HCT116 (cell line): ENCODE data around the gene TGFBR3. TPM values are rescaled to one million over a fixed set of nuclear protein-coding genes. Genes with fewer than 3 reads are reported as not detected.

Experiments used
- ATAC-seq: fragments of 200-7000 bp; cut with Tn5 transposase; 2 replicates; pipeline ENCODE4 v1.9.1; 2020; ENCODE audit warnings: mild to moderate bottlenecking, moderate library complexity
- BruUV-seq: library from RNA; stranded (reverse); fragments of 400-500 nt; replicated peaks from 2 replicates; lab custom pipeline; 2021; lab: Mats Ljungman, UMichigan
- CTCF ChIA-PET: fragments of 300-600 bp; sonication (Branson Sonifier 250); formaldehyde crosslinking; loops from one replicate; lab custom pipeline; 2021; ENCODE audit warnings: antibody characterized with exemption; lab: Charles Lee
- POLR2A ChIA-PET: fragments of 300-600, 350-600 bp; sonication (Branson Sonifier 250); formaldehyde crosslinking; loops from one replicate; lab custom pipeline; 2021; ENCODE audit warnings: antibody characterized with exemption; lab: Charles Lee
- RAD21 ChIA-PET, 2 experiments: fragments of 300-600 bp; sonication (Branson Sonifier 250); formaldehyde crosslinking; loops; one replicate each; lab custom pipeline; 2023; ENCODE audit warnings: low total read pairs in 2 of 2; ENCODE audit not compliant: uncharacterized antibody in 2 of 2, unreplicated experiment in 2 of 2, low non-redundant PET in 1 of 2; lab: Charles Lee
- DNase-seq: peaks from one replicate; pipeline ENCODE4 v3.0.0-alpha.2; 2010; ENCODE audit warnings: low read depth, low spot score
- H2AFZ ChIP-seq: fragments of 200-600 bp; shearing (Covaris generic), sonication (generic); 2 replicates; pipeline ENCODE4 v1.6.1; 2017; ENCODE audit warnings: low read depth, mixed run types, mixed read lengths, antibody characterized with exemption, low read length; ENCODE audit not compliant: poor library complexity, severe bottlenecking
- H3K27ac ChIP-seq: 2 replicates; pipeline ENCODE4 v1.5.1; 2012; ENCODE audit warnings: low read depth, low read length
- H3K27me3 ChIP-seq: fragments of 200-600 bp; sonication (generic); 2 replicates; pipeline ENCODE4 v1.6.1; 2016; ENCODE audit warnings: mixed run types, low read length, mixed read lengths; ENCODE audit not compliant: insufficient read depth
- H3K36me3 ChIP-seq, 2 experiments: fragments of 200-500 bp in 1 of 2; fragments of 200-600 bp in 1 of 2; sonication (Bioruptor generic) in 1 of 2; sonication (generic) in 1 of 2; 2 replicates each; pipeline versions ENCODE4 v1.5.1 to v1.6.1; 2014 to 2016; ENCODE audit warnings: low read length in 2 of 2, inconsistent platforms in 1 of 2, mixed read lengths in 1 of 2, mixed run types in 1 of 2; ENCODE audit not compliant: insufficient read depth in 2 of 2, control insufficient read depth in 1 of 2
- H3K4me1 ChIP-seq, 2 experiments: fragments of 200-600 bp in 1 of 2; sonication (generic) in 1 of 2; 2 replicates each; pipeline versions ENCODE4 v1.5.1 to v1.6.1; 2012 to 2017; ENCODE audit warnings: low read length in 2 of 2, inconsistent platforms in 1 of 2, mild to moderate bottlenecking in 1 of 2, mixed read lengths in 1 of 2, mixed run types in 1 of 2, moderate library complexity in 1 of 2; ENCODE audit not compliant: insufficient read depth in 2 of 2, control insufficient read depth in 1 of 2
- H3K4me2 ChIP-seq: fragments of 200-600 bp; sonication (generic); 2 replicates; pipeline ENCODE4 v1.6.1; 2017; ENCODE audit warnings: mixed run types, low read length, mixed read lengths
- H3K4me3 ChIP-seq, 2 experiments: fragments of 200-600 bp in 1 of 2; sonication (generic) in 1 of 2; replicated peaks in 1 of 2; 2 replicates each; pipeline ENCODE4 v1.5.1; 2011 to 2016; ENCODE audit warnings: low read length in 2 of 2, control low read depth in 1 of 2, low read depth in 1 of 2, mild to moderate bottlenecking in 1 of 2, mixed read lengths in 1 of 2, mixed run types in 1 of 2
- H3K79me2 ChIP-seq: fragments of 200-600 bp; sonication (generic); 2 replicates; pipeline ENCODE4 v1.6.1; 2017; ENCODE audit warnings: mild to moderate bottlenecking, mixed run types, low read length, moderate library complexity, mixed read lengths; ENCODE audit not compliant: insufficient read depth
- H3K9ac ChIP-seq: fragments of 200-600 bp; sonication (generic); 2 replicates; pipeline ENCODE4 v1.6.1; 2016; ENCODE audit warnings: low read length, mixed read lengths
- H3K9me2 ChIP-seq: fragments of 200-600 bp; sonication (generic), shearing (Covaris generic); 2 replicates; pipeline ENCODE4 v1.6.1; 2017; ENCODE audit warnings: mixed run types, mild to moderate bottlenecking, moderate library complexity; ENCODE audit not compliant: insufficient read depth
- H3K9me3 ChIP-seq, 2 experiments: fragments of 200-500 bp in 1 of 2; fragments of 200-600 bp in 1 of 2; sonication (Bioruptor generic) in 1 of 2; sonication (generic) in 1 of 2; 2 replicates each; pipeline ENCODE4 v1.6.1; 2014 to 2017; ENCODE audit warnings: low read length in 2 of 2, mixed read lengths in 2 of 2, inconsistent platforms in 1 of 2, low read depth in 1 of 2, mild to moderate bottlenecking in 1 of 2, mixed run types in 1 of 2, moderate library complexity in 1 of 2; ENCODE audit not compliant: control insufficient read depth in 1 of 2, insufficient read depth in 1 of 2
- H4K20me1 ChIP-seq: fragments of 200-600 bp; sonication (generic), shearing (Covaris generic); 2 replicates; pipeline ENCODE4 v1.6.1; 2017; ENCODE audit warnings: mixed run types, mild to moderate bottlenecking, moderate library complexity; ENCODE audit not compliant: insufficient read depth
- EGR1 ChIP-seq: IDR thresholded peaks from 2 replicates; pipeline ENCODE4 v1.6.1; 2012; ENCODE audit warnings: low read depth
- EZH2 ChIP-seq: fragments of 200-600 bp; sonication (generic); IDR thresholded peaks from 2 replicates; pipeline ENCODE4 v1.6.1; 2017; ENCODE audit warnings: antibody characterized with exemption, mixed run types
- RAD21 ChIP-seq: IDR thresholded peaks from 2 replicates; pipeline ENCODE4 v1.6.1; 2012; ENCODE audit warnings: low read depth, mild to moderate bottlenecking
- SP1 ChIP-seq: IDR thresholded peaks from 2 replicates; pipeline ENCODE4 v1.6.1; 2012; ENCODE audit warnings: low read depth
- SRF ChIP-seq: IDR thresholded peaks from 2 replicates; pipeline ENCODE4 v1.6.1; 2012; ENCODE audit warnings: low read depth
- TCF7L2 ChIP-seq: IDR thresholded peaks from 2 replicates; pipeline ENCODE4 v1.7.0; 2011; ENCODE audit warnings: borderline replicate concordance, inconsistent platforms; ENCODE audit not compliant: insufficient read depth, insufficient read length; ENCODE audit errors: extremely low read depth
- YY1 ChIP-seq: IDR thresholded peaks from 2 replicates; pipeline ENCODE4 v1.6.1; 2011; ENCODE audit warnings: low read length, low read depth, moderate library complexity, mild to moderate bottlenecking; ENCODE audit not compliant: insufficient replicate concordance; ENCODE audit errors: extremely low read depth
- intact Hi-C: fragments of 100-400 bp; cut with micrococcal nuclease; formaldehyde crosslinking; loops from 2 replicates; pipeline ENCODE4 v1.10.0; 2022
- total RNA-seq: library from RNA; stranded (reverse); gene quantifications from one replicate; pipeline ENCODE4 v1.2.1, GENCODE V29; 2021; ENCODE audit not compliant: unreplicated experiment
- TF ChIP-seq, protein P1 (sequence below): IDR thresholded peaks from 2 replicates; pipeline ENCODE4 v1.6.1; 2011; ENCODE audit warnings: mild to moderate bottlenecking, low read length, moderate library complexity; ENCODE audit not compliant: insufficient replicate concordance; ENCODE audit errors: extremely low read depth

Gene TGFBR3
- total RNA-seq, 1 experiment from 2014 or later, result 7.1 TPM

- intact Hi-C loops, result no loop called here
- ATAC-seq (no peak), DNase-seq (no peak)
- RAD21 ChIA-PET, result no interaction called here
- Histone ChIP-seq H3K79me2 (no peaks in the 10 kb centered on the region), H3K27ac (no peak overlapping the region), H3K9ac (no peak overlapping the region), H3K4me1 (no peaks in the 10 kb centered on the region), H3K4me3 (no peak overlapping the region), H2AFZ (no peak overlapping the region), H3K27me3 (no peaks in the 10 kb centered on the region), H3K4me2 (no peak overlapping the region), H3K9me3 (0 out of 4 replicates have a peak, but pooled peaks cover 0 to 3% of the 10 kb centered on the region in 2 experiments), H3K9me2 (no peaks in the 10 kb centered on the region), H4K20me1 (no peaks in the 10 kb centered on the region), H3K36me3 (no peaks in the 10 kb centered on the region)
- POLR2A ChIA-PET, result no interaction called here
- no TSS peak for BruUV-seq
- CTCF ChIA-PET, result no interaction called here
- no peak for TF ChIP-seq SP1
- TF ChIP-seq SRF, result no peak
- TF ChIP-seq YY1, result no peak
- TF ChIP-seq TCF7L2, result no peak
- TF ChIP-seq RAD21, result no peak
- TF ChIP-seq EZH2, result no peak
- TF ChIP-seq, protein P1, sequence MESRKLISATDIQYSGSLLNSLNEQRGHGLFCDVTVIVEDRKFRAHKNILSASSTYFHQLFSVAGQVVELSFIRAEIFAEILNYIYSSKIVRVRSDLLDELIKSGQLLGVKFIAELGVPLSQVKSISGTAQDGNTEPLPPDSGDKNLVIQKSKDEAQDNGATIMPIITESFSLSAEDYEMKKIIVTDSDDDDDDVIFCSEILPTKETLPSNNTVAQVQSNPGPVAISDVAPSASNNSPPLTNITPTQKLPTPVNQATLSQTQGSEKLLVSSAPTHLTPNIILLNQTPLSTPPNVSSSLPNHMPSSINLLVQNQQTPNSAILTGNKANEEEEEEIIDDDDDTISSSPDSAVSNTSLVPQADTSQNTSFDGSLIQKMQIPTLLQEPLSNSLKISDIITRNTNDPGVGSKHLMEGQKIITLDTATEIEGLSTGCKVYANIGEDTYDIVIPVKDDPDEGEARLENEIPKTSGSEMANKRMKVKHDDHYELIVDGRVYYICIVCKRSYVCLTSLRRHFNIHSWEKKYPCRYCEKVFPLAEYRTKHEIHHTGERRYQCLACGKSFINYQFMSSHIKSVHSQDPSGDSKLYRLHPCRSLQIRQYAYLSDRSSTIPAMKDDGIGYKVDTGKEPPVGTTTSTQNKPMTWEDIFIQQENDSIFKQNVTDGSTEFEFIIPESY, result no peak
- no peak for TF ChIP-seq EGR1
These were observed 244.9 kb downstream of the TGFBR3 start for GRCh38 chr1:91640877-91641526.
